SK-N-SH (cell line): ENCODE results near the gene TBCCD1. TPM values are rescaled to one million over a fixed set of nuclear protein-coding genes. Genes with fewer than 3 reads are reported as not detected.

Experiments used
- CTCF ChIA-PET: fragments of 300-600, 350-600 bp; formaldehyde crosslinking; extraction: SDS; loops from one replicate; lab custom pipeline; 2021; lab: Yijun Ruan, JAX
- POLR2A ChIA-PET: fragments of 350-600 bp; sonication (Branson Sonifier 250); formaldehyde crosslinking; extraction: SDS; loops from one replicate; lab custom pipeline; 2020; ENCODE audit warnings: antibody characterized with exemption, inconsistent platforms; lab: Yijun Ruan, JAX
- DNase-seq: peaks from one replicate; pipeline ENCODE4 v3.0.0; 2012
- H2AFZ ChIP-seq: fragments of 200-600 bp; sonication (generic); 2 replicates; pipeline ENCODE4 v1.8.1; 2016; ENCODE audit warnings: antibody characterized with exemption, mild to moderate bottlenecking, low read depth
- H3F3A ChIP-seq: fragments of 200-600 bp; sonication (generic); replicated peaks from 2 replicates; pipeline ENCODE3; 2016; ENCODE audit warnings: antibody characterized with exemption, mild to moderate bottlenecking; ENCODE audit not compliant: insufficient read depth
- H3K27ac ChIP-seq, 2 experiments: fragments of 200-500 bp in 1 of 2; fragments of 200-600 bp in 1 of 2; sonication (Bioruptor generic) in 1 of 2; sonication (generic), shearing (Covaris generic) in 1 of 2; 2 replicates each; pipeline versions ENCODE4 v1.5.1 to v1.6.1; 2014 to 2016; ENCODE audit warnings: low read depth in 2 of 2, inconsistent platforms in 1 of 2, low read length in 1 of 2, mild to moderate bottlenecking in 1 of 2, mixed read lengths in 1 of 2
- H3K27me3 ChIP-seq: fragments of 200-600 bp; sonication (generic), shearing (Covaris generic); 2 replicates; pipeline ENCODE4 v1.6.1; 2016; ENCODE audit warnings: mixed run types; ENCODE audit not compliant: insufficient read depth
- H3K36me3 ChIP-seq, 2 experiments: fragments of 200-500 bp in 1 of 2; fragments of 200-600 bp in 1 of 2; sonication (Bioruptor generic) in 1 of 2; sonication (generic) in 1 of 2; replicated peaks in 1 of 2; 2 replicates each; pipeline versions ENCODE3 to v1.5.1; 2014 to 2016; ENCODE audit warnings: low read length in 1 of 2, mild to moderate bottlenecking in 1 of 2; ENCODE audit not compliant: insufficient read depth in 2 of 2, control insufficient read depth in 1 of 2
- H3K4me1 ChIP-seq, 2 experiments: fragments of 200-500 bp in 1 of 2; fragments of 200-600 bp in 1 of 2; sonication (Bioruptor generic) in 1 of 2; sonication (generic), shearing (Covaris generic) in 1 of 2; 2 replicates each; pipeline versions ENCODE4 v1.5.1 to v1.6.1; 2014 to 2016; ENCODE audit warnings: low read depth in 1 of 2, low read length in 1 of 2, mixed run types in 1 of 2; ENCODE audit not compliant: insufficient read depth in 2 of 2, control insufficient read depth in 1 of 2
- H3K4me2 ChIP-seq: fragments of 200-600 bp; sonication (generic), shearing (Covaris generic); 2 replicates; pipeline ENCODE4 v1.6.1; 2017; ENCODE audit warnings: mixed run types
- H3K4me3 ChIP-seq, 2 experiments: fragments of 200-500 bp in 1 of 2; fragments of 200-600 bp in 1 of 2; sonication (Bioruptor generic) in 1 of 2; sonication (generic), shearing (Covaris generic) in 1 of 2; 2 replicates each; pipeline versions ENCODE4 v1.5.1 to v1.8.1; 2014 to 2016; ENCODE audit warnings: low read depth in 2 of 2, inconsistent platforms in 1 of 2, low read length in 1 of 2, mild to moderate bottlenecking in 1 of 2, mixed read lengths in 1 of 2, moderate library complexity in 1 of 2
- H3K79me2 ChIP-seq: fragments of 200-600 bp; sonication (generic); 2 replicates; pipeline ENCODE4 v1.8.1; 2017; ENCODE audit warnings: mild to moderate bottlenecking; ENCODE audit not compliant: insufficient read depth
- H3K9ac ChIP-seq: fragments of 200-600 bp; sonication (generic); 2 replicates; pipeline ENCODE4 v1.6.1; 2017; ENCODE audit warnings: mixed run types
- H3K9me2 ChIP-seq: fragments of 200-600 bp; sonication (generic); 2 replicates; pipeline ENCODE4 v1.6.1; 2017; ENCODE audit warnings: mixed run types
- H3K9me3 ChIP-seq: fragments of 200-600 bp; sonication (generic); 2 replicates; pipeline ENCODE4 v1.6.1; 2017; ENCODE audit warnings: mixed run types, mild to moderate bottlenecking, moderate library complexity
- H4K20me1 ChIP-seq: fragments of 200-600 bp; sonication (generic); 2 replicates; pipeline ENCODE4 v1.6.1; 2017; ENCODE audit warnings: mild to moderate bottlenecking, mixed run types; ENCODE audit not compliant: insufficient read depth
- EZH2phosphoT487 ChIP-seq: fragments of 200-600 bp; sonication (generic); IDR thresholded peaks from 2 replicates; pipeline ENCODE4 v1.6.1; 2017; ENCODE audit warnings: low read depth, mixed run types, mild to moderate bottlenecking, antibody characterized with exemption, moderate library complexity, borderline replicate concordance
- FOSL2 ChIP-seq: IDR thresholded peaks from 2 replicates; pipeline ENCODE4 v1.4.0; 2012; ENCODE audit warnings: low read depth, mild to moderate bottlenecking, moderate library complexity, borderline replicate concordance
- FOXM1 ChIP-seq: IDR thresholded peaks from 2 replicates; pipeline ENCODE4 v1.4.0; 2012; ENCODE audit warnings: low read depth, mild to moderate bottlenecking
- JUND ChIP-seq: IDR thresholded peaks from 2 replicates; pipeline ENCODE4 v1.4.0; 2012
- POLR2AphosphoS5 ChIP-seq: IDR thresholded peaks from 2 replicates; pipeline ENCODE4 v1.6.1; 2012; ENCODE audit warnings: low read depth, low read length
- RAD21 ChIP-seq: IDR thresholded peaks from 2 replicates; pipeline ENCODE4 v1.6.1; 2012; ENCODE audit warnings: mild to moderate bottlenecking, low read length
- RXRA ChIP-seq: IDR thresholded peaks from 2 replicates; pipeline ENCODE4 v1.4.0; 2012; ENCODE audit warnings: low read depth, mild to moderate bottlenecking, borderline replicate concordance
- TAF1 ChIP-seq: IDR thresholded peaks from 2 replicates; pipeline ENCODE4 v1.6.1; 2012; ENCODE audit warnings: low read depth, mild to moderate bottlenecking, low read length, moderate library complexity, borderline replicate concordance
- TEAD4 ChIP-seq: IDR thresholded peaks from 2 replicates; pipeline ENCODE4 v1.4.0; 2012; ENCODE audit warnings: mild to moderate bottlenecking, borderline replicate concordance; ENCODE audit not compliant: insufficient read depth
- YY1 ChIP-seq: IDR thresholded peaks from 2 replicates; pipeline ENCODE4 v1.4.0; 2012; ENCODE audit warnings: low read depth, mild to moderate bottlenecking
- WGBS: methylation state at CpG from one replicate; pipeline ENCODE4 v1.1.6; 2017; ENCODE audit warnings: low lambda C conversion rate; 5-methylcytosine and 5-hydroxymethylcytosine counted together
- polyA plus RNA-seq, 3 experiments: library from polyadenylated mRNA; depleted of rRNA; stranded (reverse); fragments of >200 nt; gene quantifications; 2 replicates each; pipeline ENCODE4 v1.2.3, GENCODE V29; 2012
- TF ChIP-seq, protein P1 (sequence below): IDR thresholded peaks from 2 replicates; pipeline ENCODE4 v1.6.1; 2012; ENCODE audit warnings: mild to moderate bottlenecking, low read depth, low read length, moderate library complexity
- TF ChIP-seq, protein P2 (sequence below): IDR thresholded peaks from 2 replicates; pipeline ENCODE4 v1.4.0; 2012; ENCODE audit warnings: low read depth
- TF ChIP-seq, protein P3 (sequence below): fragments of 150-350 bp; IDR thresholded peaks from 2 replicates; pipeline ENCODE4 v1.6.1; 2016; ENCODE audit warnings: mild to moderate bottlenecking, low read depth, low read length

The TBCCD1 gene
- polyA plus RNA-seq, 1 of the 3 experiments (the other 2 are of a cell fraction): 6.5 TPM

DNA sequence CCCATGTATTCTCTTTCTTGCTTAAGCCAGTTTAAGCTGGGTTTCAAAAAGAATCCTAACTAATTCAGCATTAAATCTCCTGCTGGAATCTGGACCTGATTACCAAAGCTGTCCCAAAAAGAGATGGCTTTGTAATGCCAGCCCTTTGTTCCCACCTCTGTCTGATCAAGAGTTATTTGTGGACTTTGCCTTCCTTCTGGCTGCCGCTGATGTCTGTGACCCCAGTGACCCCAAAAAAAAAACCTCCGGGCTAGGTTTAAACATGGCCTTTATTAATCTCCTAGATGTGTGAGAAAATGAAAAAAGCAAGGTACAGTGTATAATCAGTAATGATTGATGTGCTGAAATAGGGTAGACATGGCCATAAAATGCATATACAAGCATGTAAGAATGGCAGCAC is 43.7 kb downstream of the TBCCD1 start:
- Histone ChIP-seq H2AFZ (no peak overlapping the region), H3K4me2 (no peak overlapping the region), H4K20me1 (no peaks in the 10 kb centered on the region), H3K9me3 (no peaks in the 10 kb centered on the region), H3K27ac (no peak overlapping the region), H3K4me1 (no peaks in the 10 kb centered on the region; a peak in 1 of 4 replicates), H3K9ac (no peak overlapping the region), H3K27me3 (no peaks in the 10 kb centered on the region; the same call in 1 of the 2 replicates), H3F3A (no peaks in the 10 kb centered on the region), H3K36me3 (no peaks in the 10 kb centered on the region), H3K79me2 (no peaks in the 10 kb centered on the region), H3K4me3 (no peak overlapping the region), H3K9me2 (no peaks in the 10 kb centered on the region)
- no peak for DNase-seq
- WGBS: 59% methylated on average over 2 of the region's 2 CpGs
- ChIA-PET CTCF (no interaction called here), POLR2A (no interaction called here)
- no peak for TF ChIP-seq YY1
- TF ChIP-seq TEAD4: no peak
- TF ChIP-seq, protein P1, sequence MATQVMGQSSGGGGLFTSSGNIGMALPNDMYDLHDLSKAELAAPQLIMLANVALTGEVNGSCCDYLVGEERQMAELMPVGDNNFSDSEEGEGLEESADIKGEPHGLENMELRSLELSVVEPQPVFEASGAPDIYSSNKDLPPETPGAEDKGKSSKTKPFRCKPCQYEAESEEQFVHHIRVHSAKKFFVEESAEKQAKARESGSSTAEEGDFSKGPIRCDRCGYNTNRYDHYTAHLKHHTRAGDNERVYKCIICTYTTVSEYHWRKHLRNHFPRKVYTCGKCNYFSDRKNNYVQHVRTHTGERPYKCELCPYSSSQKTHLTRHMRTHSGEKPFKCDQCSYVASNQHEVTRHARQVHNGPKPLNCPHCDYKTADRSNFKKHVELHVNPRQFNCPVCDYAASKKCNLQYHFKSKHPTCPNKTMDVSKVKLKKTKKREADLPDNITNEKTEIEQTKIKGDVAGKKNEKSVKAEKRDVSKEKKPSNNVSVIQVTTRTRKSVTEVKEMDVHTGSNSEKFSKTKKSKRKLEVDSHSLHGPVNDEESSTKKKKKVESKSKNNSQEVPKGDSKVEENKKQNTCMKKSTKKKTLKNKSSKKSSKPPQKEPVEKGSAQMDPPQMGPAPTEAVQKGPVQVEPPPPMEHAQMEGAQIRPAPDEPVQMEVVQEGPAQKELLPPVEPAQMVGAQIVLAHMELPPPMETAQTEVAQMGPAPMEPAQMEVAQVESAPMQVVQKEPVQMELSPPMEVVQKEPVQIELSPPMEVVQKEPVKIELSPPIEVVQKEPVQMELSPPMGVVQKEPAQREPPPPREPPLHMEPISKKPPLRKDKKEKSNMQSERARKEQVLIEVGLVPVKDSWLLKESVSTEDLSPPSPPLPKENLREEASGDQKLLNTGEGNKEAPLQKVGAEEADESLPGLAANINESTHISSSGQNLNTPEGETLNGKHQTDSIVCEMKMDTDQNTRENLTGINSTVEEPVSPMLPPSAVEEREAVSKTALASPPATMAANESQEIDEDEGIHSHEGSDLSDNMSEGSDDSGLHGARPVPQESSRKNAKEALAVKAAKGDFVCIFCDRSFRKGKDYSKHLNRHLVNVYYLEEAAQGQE: no peak
- TF ChIP-seq RXRA: no peak
- no peak for TF ChIP-seq POLR2AphosphoS5
- TF ChIP-seq FOXM1: no peak

DNA sequence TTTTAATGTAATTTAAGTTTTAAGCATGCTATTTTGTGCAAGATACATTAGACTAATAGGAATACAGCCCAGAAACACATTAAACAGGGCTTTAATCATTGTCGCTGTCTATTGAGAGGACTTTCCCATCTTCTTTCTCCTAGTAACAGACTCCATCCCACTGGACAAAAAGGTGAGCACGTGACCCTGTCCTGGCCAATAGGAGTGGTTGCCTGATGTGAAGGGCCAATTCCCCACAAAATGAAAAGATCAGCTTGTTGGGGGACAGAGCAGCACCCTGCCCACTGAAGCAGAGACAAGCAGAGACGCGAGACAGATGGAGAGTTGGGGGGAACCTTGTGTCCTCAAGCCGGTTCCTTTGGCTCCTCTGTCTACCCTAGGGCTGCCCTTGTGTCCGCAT is 44.1 kb downstream of the TBCCD1 start:
- DNase-seq: no peak
- no peaks in the 10 kb centered on the region for H3K9me2 ChIP-seq
- H3K27me3 ChIP-seq: no peaks in the 10 kb centered on the region; the same call in 1 of the 2 replicates
- no peaks in the 10 kb centered on the region; a peak in 1 of 4 replicates for H3K4me1 ChIP-seq
- no peaks in the 10 kb centered on the region for H3K36me3 ChIP-seq
- H3K4me2 ChIP-seq: no peak overlapping the region
- no peak overlapping the region for H3K4me3 ChIP-seq
- POLR2A ChIA-PET: no interaction called here
- no peaks in the 10 kb centered on the region for H3F3A ChIP-seq
- H3K9me3 ChIP-seq: no peaks in the 10 kb centered on the region
- no peak overlapping the region for H2AFZ ChIP-seq
- TF ChIP-seq POLR2AphosphoS5 (no peak), FOXM1 (no peak), RAD21 (no peak), JUND (no peak), FOSL2 (no peak), TAF1 (no peak), TEAD4 (no peak), EZH2phosphoT487 (no peak)
- TF ChIP-seq, protein P2, sequence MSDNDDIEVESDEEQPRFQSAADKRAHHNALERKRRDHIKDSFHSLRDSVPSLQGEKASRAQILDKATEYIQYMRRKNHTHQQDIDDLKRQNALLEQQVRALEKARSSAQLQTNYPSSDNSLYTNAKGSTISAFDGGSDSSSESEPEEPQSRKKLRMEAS: no peak
- TF ChIP-seq, protein P3, sequence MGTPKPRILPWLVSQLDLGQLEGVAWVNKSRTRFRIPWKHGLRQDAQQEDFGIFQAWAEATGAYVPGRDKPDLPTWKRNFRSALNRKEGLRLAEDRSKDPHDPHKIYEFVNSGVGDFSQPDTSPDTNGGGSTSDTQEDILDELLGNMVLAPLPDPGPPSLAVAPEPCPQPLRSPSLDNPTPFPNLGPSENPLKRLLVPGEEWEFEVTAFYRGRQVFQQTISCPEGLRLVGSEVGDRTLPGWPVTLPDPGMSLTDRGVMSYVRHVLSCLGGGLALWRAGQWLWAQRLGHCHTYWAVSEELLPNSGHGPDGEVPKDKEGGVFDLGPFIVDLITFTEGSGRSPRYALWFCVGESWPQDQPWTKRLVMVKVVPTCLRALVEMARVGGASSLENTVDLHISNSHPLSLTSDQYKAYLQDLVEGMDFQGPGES: no peak
- no peak overlapping the region for H3K27ac ChIP-seq
- CTCF ChIA-PET: no interaction called here
- WGBS: 72% methylated on average over 6 of the region's 6 CpGs
- no peaks in the 10 kb centered on the region for H4K20me1 ChIP-seq
- no peaks in the 10 kb centered on the region for H3K79me2 ChIP-seq
- H3K9ac ChIP-seq: no peak overlapping the region
